HG03558 (cell line): ENCODE results near the gene TEAD2.

Source experiments
- ATAC-seq: cut with Tn5 transposase; IDR thresholded peaks from one replicate; pipeline ENCODE4 v1.9.1; 2021; ENCODE audit warnings: moderate number of reproducible peaks; ENCODE audit not compliant: unreplicated experiment; ENCODE audit errors: extremely low read depth

The TEAD2 gene

GRCh38 chr19:49297403-49297802 lies 64.8 kb downstream of the TEAD2 start:
- ATAC-seq = no peak

DNA sequence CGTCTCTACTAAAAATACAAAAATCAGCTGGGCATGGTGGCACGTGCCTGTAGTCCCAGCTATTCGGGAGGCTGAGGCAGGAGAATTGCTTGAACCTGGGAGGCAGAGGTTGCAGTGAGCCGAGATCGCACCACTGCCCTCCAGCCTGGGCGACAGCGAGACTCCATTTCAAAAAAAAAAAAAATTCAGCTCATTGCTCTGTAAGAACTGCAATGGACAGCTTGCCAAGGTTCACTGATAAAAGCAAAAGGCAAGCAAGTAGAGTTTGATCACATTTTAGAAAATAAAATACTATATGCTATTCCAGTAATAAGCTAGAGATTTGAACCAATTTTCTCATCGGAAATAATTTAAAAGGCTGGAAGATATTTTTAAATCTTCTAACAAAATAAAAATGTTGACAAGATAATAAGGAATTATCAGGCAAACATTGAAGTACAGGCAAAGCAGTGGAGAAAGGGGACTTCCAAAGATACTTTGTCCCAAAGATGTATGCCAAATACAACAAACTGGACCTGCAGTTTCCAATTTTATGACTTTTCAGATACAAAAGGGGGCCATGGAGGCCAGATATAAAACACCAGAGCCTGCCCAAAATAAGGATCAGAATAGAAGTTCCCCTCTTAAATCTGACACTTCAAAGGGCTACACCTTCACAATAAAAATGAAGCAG lies 66.9 kb downstream of the TEAD2 start:
- no peak for ATAC-seq

GRCh38 chr19:49294401-49294800 lies 67.8 kb downstream of the TEAD2 start:
- no peak for ATAC-seq
